ENCODE data around the gene TMEM176A. TPM values are rescaled to one million over a fixed set of nuclear protein-coding genes. Genes with fewer than 3 reads are reported as not detected.

TMEM176A gene
- total and polyA plus RNA-seq, 2 of the 8 experiments (the other 6 are each of a cell fraction or from before 2014, with no cell fraction given), result 1.3 to 1.5 TPM

DNA sequence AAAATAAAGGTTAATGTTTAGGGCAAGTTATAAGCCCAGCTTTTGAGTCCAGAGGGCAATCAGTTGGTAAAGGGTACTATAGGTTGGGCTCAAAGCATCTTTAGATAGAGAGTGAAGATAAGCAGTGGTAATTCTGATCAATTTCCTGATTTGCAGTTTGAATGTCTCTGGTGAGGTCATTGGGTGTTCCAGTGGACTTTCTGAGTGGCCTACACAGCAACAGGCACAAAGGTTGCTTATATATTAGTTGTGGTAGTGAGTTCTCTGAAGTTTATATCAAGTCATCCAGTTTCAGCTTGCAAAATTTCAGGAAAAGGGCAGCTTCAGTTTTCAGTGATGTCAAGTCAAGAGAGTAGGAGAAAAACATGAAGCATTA, 34.2 kb upstream of the TMEM176A start (continued):
- no peak for TF ChIP-seq CTBP2 (IDR thresholded peaks at IDR 0.05; ENCODE audit: borderline replicate concordance, insufficient read depth, insufficient read length, low read length)
